Stimulated activated CD4-positive, alpha-beta T cell treated with anti-CD3 and anti-CD28 coated beads, Interleukin-4, amount 100 ng/mL, for 4 hours (primary cell): ENCODE measurements around the gene STK10.

ENCODE experiments used
- DNase-seq, 2 experiments: peaks; one replicate each; pipeline ENCODE4 v3.0.0-alpha.2; 2020

Gene STK10

GRCh38 chr5:172141949-172142319 is 46.1 kb downstream of the STK10 start:
- DNase-seq: no peak

DNA sequence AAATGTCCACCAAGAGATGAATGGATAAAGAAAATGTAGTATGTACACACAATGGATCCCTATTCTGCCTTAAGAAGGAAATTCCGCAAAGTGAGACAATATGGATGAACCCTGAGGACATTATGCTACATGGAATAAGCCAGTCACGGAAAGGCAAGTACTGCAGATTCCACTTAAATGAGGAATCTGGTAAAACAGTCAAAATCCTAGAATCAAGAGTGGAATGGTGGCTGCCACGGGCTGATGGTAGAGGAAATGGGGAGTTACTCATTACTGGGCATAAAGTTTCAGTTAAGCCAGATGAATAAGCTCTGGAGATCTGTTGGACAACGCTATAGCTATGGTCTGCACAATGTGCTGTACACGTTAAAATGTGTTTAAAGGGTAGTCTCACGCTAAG is 47.2 kb downstream of the STK10 start:
- no peak for DNase-seq

- no peak for DNase-seq
Observed at GRCh38 chr5:172140120-172140519, 47.9 kb downstream of the STK10 start.

DNA sequence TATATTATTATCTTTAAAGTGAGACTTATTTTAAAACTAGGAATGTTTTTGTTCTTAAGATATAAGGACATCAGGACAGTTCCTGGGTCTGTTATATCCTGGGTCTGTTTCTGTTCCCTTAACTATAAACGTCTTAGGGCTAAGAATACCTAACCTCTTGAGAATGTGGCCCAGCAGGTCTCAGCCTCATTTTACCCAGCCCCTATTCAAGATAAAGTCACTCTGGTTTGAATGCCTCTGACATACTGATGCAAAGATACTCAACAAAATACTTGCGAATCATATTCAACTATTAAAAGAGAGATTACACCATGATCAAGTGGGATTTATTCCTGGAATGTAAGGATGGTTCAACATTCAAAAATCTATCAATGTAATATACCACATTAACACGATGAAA is 51.0 kb downstream of the STK10 start:
- no peak for DNase-seq

GRCh38 chr5:172133359-172134029 is 54.5 kb downstream of the STK10 start:
- DNase-seq: peak; percentile 35 to 63

DNA sequence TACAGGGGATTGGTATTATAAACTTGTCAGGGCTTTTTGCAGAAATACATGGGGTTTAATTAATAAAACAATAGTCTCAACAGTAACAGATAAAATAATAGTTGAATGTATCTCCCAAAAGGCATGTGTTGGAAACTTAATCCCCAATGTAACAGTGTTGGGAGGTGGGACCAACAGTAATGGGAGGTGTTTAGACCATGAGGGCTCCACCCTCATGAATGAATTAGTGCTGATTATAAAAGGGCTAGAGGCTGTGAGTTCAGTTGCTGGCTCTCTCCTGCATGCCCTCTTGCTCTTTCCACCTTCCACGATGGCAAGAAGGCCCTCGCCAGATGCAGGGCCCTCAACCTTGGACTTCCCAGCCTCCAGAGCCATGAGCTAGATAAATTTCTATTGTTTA is 56.3 kb downstream of the STK10 start:
- no peak for DNase-seq

DNA sequence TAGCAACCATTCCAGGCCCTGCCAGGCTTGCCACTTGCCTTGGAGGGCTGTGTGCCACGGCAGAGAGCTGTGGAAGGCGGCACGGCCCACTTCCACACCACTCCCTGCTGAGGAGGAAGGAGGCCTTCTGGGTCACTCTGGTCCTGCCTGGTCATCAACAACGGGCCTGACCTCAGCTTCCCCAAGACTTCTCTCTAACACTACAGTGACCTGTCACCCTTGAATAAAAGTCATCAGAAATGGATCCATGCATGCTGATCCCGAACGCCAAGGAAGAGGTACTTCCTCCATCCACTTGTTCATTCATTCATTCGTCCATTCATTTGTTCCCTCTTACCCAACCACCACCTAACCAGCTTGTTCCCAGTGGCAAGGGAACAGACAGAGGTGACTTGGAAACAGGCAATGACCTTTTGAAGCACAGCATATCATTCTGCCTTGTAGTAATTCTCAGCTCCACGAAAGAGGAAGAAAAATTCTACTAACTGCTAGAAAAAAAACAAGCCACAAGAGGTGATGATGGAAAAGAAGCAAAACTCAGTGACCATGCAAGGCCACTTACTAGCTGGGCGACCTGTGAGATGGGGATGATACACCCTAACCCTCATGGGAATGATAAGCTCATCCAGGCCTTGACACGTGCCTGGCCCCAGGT is 58.6 kb downstream of the STK10 start:
- DNase-seq: no peak

- no peak for DNase-seq
Observed at GRCh38 chr5:172127581-172127980, 60.4 kb downstream of the STK10 start.

DNA sequence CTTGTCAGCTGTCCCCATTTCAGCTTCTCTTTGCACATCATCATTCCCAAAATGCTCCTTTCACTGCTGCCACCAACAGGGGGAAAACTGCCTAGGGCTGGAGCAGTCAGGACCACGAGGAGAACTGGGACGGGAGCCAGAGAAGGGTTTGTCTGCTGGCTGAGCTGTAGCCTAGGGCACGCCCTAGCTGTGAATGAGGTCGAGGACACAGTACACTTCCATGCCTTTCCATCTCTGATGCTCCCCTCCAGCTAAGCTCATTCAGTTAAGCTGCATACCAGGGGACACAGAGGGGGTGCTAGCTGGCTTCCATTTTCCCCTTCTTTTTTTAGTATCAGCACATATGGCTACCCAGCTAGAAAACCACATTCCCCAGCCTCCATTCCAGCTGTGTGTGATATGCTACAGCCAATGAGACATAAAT is 64.7 kb downstream of the STK10 start:
- no peak for DNase-seq

GRCh38 chr5:172119921-172120688 is 67.9 kb downstream of the STK10 start:
- DNase-seq: no peak

DNA sequence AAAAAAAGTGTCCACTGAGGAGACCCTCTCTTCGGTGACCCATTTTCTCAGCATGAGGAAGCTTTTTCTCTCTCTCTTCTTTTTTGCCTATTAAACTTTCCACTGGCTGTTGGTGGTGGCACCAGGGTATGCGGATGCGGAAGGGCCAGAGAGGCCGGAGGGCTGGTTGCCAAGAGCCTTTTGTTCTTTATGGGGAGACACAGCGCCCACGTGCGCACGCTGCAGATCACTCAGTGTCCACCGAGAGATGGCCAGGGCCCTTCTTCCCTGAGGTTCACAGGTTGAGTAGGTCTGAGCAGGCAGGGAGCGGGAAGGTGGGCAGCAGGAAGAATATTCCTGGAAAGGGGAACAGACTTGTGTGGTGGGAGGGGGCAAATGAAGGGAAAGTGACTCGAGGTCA is 69.1 kb downstream of the STK10 start:
- no peak for DNase-seq

DNA sequence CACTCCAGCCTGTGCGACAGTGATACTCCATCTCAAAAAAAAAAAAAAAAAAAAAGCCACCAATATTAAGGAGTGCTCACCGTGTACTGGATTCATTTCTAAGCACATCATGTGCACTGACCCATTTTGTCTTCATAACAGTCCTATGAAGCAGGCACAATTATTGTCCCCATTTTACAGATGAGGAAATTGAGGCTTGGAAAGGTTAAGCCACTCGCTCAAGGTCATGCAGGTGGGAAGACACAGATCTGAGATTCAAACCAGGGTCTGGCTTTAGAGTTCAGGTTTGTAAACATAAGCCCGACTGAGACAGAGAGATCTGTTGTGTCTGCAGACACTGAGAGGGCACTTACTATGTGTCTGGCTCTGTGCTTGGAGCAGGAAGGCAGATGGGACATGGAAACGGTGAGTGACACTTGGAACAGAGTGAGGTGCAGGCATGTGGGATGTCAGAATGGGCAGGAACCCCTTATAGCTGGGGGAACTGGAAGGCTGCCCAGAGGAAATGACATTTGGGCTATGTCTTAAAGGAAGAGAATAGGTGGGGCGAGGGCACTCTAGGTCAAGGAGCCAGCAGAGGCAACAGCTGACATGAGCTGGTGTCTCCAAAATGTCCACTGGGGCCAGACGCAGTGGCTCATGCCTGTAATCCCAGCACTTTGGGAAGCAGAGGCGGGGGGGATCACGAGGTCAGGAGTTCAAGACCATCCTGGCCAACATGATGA is 69.9 kb downstream of the STK10 start:
- no peak for DNase-seq

DNA sequence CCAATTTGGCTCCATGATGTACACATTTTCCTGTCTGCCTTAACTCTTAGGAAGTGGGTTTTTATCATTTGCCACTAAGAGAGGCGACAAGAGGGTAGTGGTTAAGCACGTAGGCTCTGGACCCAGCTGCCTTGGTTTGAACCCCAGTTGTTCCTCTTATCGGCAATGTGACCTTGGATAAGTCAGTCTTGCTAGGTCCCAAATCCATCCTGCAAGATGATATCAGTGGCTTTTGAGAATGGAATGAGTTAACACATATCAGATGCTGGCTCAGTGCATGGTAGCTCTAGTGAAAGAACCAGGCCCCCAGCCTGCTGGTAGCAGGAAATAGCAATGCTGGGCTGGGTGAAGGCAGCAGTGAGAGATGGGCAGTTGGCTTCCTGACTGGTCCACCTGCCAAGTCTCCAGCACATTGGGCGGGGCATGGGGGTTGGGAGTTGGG is 72.5 kb downstream of the STK10 start:
- no peak for DNase-seq

DNA sequence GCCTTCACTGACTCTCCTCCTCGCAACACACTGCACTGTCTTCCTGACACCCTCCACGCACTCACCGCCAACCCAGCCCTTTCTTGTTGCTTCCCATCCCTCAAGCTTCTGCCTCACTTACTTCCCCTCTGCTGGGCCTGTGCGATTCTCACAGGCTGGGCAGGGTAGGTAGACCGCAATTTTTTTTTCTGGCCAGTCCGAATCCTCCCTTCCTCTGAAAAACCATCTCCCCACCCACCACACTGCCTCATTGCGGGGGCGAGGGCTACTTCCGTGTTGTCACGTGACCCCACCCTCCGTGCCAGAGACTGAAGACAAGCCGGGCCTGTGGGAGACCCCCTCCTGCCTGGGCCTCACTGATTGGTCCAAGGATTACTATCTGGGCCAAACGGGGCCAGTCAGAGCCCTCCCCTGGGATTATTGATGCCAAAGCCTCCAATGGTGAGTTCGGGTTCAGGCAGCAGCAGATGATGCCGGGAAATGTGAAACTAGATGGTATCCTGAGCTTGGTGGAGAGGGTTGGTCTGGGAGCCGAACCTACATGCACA is 73.1 kb downstream of the STK10 start:
- DNase-seq: peak; percentile 66 to 77

GRCh38 chr5:172113036-172113435 is 75.0 kb downstream of the STK10 start:
- peak; percentile 35 to 57 for DNase-seq

GRCh38 chr5:172111852-172112225 is 76.2 kb downstream of the STK10 start:
- no peak for DNase-seq

DNA sequence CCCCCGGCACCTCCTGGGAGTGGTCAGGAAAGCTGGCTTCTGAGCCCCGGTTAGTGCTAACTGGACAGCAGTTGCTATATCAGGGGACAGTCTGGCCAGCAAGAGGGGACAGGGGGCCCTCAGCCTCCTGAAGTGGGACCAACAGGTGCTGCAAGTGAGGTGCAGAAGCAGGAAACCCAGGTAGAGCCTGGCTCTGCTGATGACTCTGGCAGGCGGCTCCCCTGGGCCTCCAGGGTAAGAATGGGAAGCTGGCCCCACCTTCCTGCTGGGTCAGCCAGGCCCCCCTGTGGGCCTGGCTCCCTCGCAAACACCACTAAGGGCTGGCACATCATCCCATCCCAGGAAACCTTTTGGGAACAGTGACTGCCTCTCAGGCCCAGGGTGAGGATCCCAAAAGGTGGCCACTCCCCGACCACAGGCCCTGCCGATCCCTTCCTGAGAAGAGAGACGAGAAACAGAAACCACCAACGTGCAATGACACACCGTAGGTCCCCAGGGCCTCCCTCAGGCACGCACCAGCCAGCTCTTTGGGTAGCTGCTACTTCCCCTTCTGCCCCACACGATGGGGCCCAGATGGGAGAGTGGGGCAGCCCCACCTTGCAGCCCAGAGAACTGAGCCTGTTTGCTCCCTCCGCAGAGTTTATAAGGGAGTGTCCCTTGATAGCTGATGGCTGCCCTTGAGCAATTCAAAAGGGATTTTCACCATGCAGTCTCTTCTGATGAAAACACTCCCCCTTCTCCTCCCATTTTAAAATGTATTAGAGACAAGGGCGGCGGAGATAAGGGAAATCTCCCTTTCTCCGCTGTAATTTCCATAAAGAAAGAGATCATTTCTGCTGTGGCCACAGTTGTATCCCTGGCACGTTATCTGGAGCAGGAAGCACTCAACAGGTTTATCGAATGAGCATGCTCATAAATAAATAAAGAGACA is 76.8 kb downstream of the STK10 start:
- DNase-seq: peak; percentile 73 to 77

DNA sequence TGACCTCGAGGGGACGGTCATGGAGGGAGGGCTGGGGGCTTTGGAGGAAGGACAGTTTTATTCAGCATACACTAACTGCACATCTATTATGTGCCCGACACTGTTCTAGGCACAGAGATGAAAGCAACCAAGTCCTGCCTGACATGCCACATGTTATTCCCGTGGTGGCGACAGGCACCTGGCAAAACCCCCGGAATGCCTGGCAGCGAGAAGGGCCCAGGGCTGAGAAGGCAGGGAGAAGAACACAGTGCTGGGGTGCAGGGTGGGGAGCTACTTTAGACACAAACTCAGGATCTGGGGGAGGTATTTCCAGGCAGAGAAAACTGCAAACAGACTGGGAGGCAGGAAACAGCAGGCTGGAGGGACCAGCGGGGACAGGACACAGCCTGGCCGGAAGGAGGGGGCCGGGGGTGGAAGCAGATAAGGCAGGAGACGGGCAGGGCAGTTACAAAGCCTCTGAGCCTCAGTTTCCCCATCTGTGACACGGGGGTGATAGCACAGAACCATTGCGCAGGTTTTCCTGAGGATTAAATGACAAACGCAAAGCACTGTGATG is 77.7 kb downstream of the STK10 start:
- no peak for DNase-seq

DNA sequence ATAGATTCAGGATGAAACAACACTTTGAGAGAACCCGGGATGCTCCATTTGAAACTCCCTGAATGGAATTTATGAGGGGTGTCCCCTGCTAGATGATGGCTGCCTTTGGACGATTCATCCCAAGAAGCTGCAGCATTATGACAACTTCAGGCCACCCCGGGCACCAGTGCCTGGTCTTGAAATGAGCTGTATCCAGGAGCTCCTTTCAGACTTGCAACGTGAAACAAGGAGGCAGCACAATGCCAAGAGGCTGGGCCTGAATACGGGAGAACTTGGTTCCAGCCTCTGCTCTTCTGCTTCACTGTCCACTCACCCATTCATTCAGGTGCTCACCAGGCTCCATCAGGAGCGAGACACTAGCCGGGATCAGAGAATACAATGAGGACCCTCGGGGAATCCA is 78.3 kb downstream of the STK10 start:
- no peak for DNase-seq

DNA sequence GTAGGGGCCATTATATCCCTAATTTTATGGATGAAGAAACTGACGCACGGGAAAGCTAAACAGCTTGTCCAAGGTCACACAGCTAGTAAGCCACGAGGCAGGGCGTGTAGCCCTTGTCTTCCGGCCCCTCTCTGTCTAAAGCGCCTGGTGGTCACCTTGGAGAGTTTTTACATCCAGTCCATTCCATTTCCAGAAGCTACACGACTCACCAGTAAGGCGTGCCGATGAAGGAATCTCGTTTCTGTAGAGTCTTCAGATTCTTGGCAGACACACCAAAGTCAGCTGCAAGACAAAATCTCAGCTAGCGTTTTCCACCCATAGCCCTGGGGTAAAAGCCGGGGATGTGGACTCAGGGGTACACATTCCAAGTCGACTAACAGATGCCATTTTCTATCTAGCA is 80.5 kb downstream of the STK10 start:
- no peak for DNase-seq

GRCh38 chr5:172106511-172107356 is 81.3 kb downstream of the STK10 start:
- DNase-seq: peak; percentile 61 to 72
